Measurements from ENCODE around the gene TRIM17. TPM values are rescaled to one million over a fixed set of nuclear protein-coding genes. Genes with fewer than 3 reads are reported as not detected.

The TRIM17 gene
- total RNA-seq, 1 donor from 2014 or later: 1.3 TPM

DNA sequence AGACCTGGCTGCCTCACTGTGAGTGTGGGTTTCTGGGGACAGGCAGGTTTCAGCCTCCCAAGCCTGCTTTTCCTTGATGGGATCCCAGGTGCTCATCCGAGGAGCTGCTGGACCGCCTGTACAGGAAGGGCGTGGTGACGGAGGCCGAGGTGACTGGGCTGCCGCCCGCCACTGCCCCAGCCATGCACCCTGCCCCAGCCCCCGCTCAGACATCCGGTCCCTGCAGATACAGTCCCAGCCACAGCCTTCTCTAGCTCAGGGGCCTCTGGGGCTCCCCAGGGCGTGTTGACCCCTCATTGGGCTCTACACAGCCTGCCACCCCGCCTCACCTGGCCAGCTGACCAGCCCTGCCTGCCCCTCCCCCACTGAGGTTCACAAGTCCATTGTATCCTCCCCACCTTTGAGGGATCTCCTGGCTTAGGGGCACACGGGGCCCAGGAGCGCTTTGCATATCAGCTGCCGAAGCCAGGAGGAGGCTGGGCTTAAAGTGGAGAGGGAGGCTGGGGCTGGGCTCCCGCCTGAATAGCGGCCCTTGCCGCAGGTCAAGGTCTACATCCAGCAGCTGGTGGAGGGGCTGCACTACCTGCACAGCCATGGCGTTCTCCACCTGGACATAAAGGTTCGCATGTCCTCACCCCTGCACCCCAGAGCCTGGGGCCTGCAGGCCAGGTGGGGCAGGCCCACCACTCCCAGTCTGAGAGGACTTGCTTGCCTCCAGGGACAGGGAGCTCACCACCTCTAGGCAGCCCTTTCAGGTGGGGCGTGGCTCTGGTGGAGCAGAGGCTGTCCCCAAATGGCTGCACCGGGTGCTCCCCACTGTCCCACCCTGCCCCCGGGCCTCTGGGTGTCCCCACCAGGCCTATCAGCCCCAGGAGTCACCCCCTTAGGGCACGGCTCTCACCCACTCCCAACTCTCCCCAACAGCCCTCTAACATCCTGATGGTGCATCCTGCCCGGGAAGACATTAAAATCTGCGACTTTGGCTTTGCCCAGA is 48.6 kb downstream of the TRIM17 start:
- TF ChIP-seq, protein P1, sequence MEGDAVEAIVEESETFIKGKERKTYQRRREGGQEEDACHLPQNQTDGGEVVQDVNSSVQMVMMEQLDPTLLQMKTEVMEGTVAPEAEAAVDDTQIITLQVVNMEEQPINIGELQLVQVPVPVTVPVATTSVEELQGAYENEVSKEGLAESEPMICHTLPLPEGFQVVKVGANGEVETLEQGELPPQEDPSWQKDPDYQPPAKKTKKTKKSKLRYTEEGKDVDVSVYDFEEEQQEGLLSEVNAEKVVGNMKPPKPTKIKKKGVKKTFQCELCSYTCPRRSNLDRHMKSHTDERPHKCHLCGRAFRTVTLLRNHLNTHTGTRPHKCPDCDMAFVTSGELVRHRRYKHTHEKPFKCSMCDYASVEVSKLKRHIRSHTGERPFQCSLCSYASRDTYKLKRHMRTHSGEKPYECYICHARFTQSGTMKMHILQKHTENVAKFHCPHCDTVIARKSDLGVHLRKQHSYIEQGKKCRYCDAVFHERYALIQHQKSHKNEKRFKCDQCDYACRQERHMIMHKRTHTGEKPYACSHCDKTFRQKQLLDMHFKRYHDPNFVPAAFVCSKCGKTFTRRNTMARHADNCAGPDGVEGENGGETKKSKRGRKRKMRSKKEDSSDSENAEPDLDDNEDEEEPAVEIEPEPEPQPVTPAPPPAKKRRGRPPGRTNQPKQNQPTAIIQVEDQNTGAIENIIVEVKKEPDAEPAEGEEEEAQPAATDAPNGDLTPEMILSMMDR (IDR thresholded peaks at IDR 0.05): no peak
- no peak overlapping the region for H3K27ac Mint-ChIP-seq (ENCODE audit: unreplicated experiment)
- no peak for DNase-seq (ENCODE audit: extremely low spot score, unreplicated experiment)
- no peak overlapping the region for H3K4me3 Mint-ChIP-seq (ENCODE audit: unreplicated experiment)
- H3K36me3 Mint-ChIP-seq (ENCODE audit: unreplicated experiment): no peaks in the 10 kb centered on the region
- H3K9me3 Mint-ChIP-seq (ENCODE audit: unreplicated experiment): no peaks in the 10 kb centered on the region
- H3K4me1 Mint-ChIP-seq (ENCODE audit: unreplicated experiment): no peaks in the 10 kb centered on the region
- H3K27me3 Mint-ChIP-seq (ENCODE audit: unreplicated experiment): no peaks in the 10 kb centered on the region

DNA sequence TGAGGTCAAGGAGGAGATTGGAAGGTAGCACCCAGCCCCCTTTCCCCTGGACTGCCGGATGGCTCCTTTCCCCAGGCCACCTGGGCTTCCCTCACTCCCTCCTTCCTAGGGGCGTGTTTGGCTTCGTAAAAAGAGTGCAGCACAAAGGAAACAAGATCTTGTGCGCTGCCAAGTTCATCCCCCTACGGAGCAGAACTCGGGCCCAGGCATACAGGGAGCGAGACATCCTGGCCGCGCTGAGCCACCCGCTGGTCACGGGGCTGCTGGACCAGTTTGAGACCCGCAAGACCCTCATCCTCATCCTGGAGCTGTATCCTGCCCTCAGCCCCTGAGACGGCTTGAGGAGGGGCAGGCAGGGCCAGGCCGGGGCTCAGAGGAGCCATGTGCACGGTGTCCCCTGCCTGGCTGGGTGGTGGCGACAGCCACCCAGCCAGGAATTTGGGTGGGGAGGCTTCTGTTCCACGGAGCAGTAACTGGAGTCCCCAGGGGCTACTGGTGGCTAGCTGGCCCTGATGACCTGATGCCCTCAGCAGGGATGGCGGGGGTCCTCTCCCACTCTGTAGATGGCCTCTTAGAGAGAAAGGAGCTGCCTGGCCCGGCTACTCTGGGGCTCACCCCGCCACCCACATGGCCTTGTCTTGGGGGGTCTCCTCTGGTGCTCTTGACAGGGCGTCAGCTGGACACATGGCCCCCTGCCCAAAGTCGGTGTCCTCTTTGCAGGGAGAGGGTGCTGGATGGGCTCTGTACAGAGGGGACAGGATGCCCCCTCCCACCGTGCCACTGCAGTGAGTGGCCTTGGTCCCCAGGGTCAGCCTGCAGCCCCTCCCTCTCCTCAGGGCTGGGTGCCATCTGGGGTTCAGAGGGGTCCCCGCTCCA is 49.6 kb downstream of the TRIM17 start:
- no peak for DNase-seq (ENCODE audit: extremely low spot score, unreplicated experiment)
- TF ChIP-seq, protein P1 (IDR thresholded peaks at IDR 0.05): no peak

DNA sequence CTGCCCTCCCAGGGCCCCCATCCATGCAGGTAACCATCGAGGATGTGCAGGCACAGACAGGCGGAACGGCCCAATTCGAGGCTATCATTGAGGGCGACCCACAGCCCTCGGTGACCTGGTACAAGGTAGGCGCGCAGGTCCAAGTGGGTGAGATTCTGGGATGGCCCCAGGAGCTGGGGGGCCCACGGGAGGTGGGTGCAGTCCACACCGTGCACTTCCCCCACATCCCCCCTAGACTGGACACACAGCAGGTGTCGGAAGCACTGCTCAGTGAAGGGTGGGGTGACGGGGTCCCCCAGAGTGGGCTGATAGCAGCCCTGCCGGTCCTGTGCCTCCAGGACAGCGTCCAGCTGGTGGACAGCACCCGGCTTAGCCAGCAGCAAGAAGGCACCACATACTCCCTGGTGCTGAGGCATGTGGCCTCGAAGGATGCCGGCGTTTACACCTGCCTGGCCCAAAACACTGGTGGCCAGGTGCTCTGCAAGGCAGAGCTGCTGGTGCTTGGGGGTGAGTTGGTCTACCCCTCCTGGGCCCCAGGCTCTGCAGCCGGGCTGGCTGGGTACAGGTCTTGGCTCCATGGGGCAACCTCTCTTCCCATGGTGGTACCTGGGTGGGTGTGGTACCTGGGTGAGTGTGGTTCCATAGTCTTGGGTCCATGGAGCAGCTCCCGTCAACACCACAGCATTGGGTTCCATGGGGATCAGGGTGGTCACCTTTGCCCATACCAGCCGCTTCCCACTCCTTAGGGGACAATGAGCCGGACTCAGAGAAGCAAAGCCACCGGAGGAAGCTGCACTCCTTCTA is 50.4 kb downstream of the TRIM17 start:
- no peak for DNase-seq (ENCODE audit: extremely low spot score, unreplicated experiment)
- Mint-ChIP-seq H3K9me3 (ENCODE audit: unreplicated experiment) (no peaks in the 10 kb centered on the region), H3K4me1 (ENCODE audit: unreplicated experiment) (no peaks in the 10 kb centered on the region), H3K27ac (ENCODE audit: unreplicated experiment) (no peak overlapping the region), H3K36me3 (ENCODE audit: unreplicated experiment) (no peaks in the 10 kb centered on the region), H3K27me3 (ENCODE audit: unreplicated experiment) (no peaks in the 10 kb centered on the region), H3K4me3 (ENCODE audit: unreplicated experiment) (no peak overlapping the region)
- TF ChIP-seq, protein P1 (IDR thresholded peaks at IDR 0.05): no peak

More for the DNA sequence above, 49.6 kb downstream of the TRIM17 start:
- Mint-ChIP-seq H3K9me3 (ENCODE audit: unreplicated experiment) (no peaks in the 10 kb centered on the region), H3K27ac (ENCODE audit: unreplicated experiment) (no peak overlapping the region), H3K4me3 (ENCODE audit: unreplicated experiment) (no peak overlapping the region), H3K4me1 (ENCODE audit: unreplicated experiment) (no peaks in the 10 kb centered on the region), H3K36me3 (ENCODE audit: unreplicated experiment) (no peaks in the 10 kb centered on the region), H3K27me3 (ENCODE audit: unreplicated experiment) (no peaks in the 10 kb centered on the region)

DNA sequence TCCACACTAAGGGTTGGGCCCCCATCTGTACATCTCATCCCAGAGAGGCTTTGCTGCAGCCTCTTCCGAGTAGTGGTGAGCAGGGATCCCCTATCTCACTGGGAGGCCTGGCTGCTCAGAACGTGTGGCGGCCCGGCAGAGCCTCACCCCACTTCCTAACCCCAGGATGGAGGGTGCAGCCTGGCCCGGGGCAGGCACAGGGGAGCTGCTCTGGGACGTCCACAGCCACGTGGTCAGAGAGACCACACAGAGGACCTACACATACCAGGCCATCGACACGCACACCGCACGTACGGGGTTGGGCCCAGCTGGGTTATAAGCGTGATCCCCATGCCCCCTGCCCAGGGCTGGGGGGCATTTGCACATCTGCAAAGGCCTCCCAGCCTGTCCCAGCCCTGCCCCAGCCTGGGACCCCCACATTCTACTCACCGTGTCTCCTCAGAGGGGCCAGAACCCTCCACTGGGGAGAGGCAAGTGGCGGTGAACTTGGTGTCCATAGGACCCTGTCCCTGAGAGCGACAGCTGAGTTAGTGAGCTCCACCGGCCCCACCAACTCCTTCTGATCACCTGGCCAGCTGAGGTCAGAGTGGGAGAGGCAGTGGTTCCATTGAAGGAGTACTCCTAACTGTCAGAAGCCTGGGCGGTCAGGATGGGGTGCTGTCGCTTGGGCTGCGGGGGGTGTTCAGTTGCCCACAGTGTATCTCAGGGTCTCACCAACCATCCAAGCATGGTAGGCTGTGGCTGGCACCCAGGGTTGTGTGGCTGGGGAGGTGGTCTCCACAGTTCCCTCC is 51.2 kb downstream of the TRIM17 start:
- H3K36me3 Mint-ChIP-seq (ENCODE audit: unreplicated experiment): no peaks in the 10 kb centered on the region
- peaks cover 6% of the 10 kb centered on the region for H3K4me1 Mint-ChIP-seq (ENCODE audit: unreplicated experiment)
- H3K4me3 Mint-ChIP-seq (ENCODE audit: unreplicated experiment): no peak overlapping the region
- TF ChIP-seq, protein P1 (IDR thresholded peaks at IDR 0.05): no peak
- H3K27ac Mint-ChIP-seq (ENCODE audit: unreplicated experiment): no peak overlapping the region
- no peaks in the 10 kb centered on the region for H3K9me3 Mint-ChIP-seq (ENCODE audit: unreplicated experiment)
- DNase-seq (ENCODE audit: extremely low spot score, unreplicated experiment): no peak
- no peaks in the 10 kb centered on the region for H3K27me3 Mint-ChIP-seq (ENCODE audit: unreplicated experiment)
